Sigmoid colon (tissue), 4 donors: ENCODE results near the gene MRPL36.

Experiments used
- CTCF ChIP-seq, 4 experiments: fragments of 450-650 bp in 3 of 4; fragments of 200-600 bp in 1 of 4; IDR thresholded peaks; one replicate each; pipeline ENCODE4 v1.5.1; 2016 to 2019; ENCODE audit warnings: antibody characterized with exemption in 4 of 4, mild to moderate bottlenecking in 3 of 4, moderate library complexity in 2 of 4
- POLR2A ChIP-seq, 2 donors: fragments of 450-650 bp; IDR thresholded peaks; one replicate each; pipeline ENCODE4 v1.6.1; 2016; ENCODE audit warnings: antibody characterized with exemption in 2 of 2, mild to moderate bottlenecking in 2 of 2, moderate library complexity in 2 of 2
- POLR2AphosphoS5 ChIP-seq, 4 donors: sonication (generic); formaldehyde crosslinking; IDR thresholded peaks; one replicate each; pipeline ENCODE4 v1.6.1; 2017; ENCODE audit warnings: antibody characterized with exemption in 4 of 4

- TF ChIP-seq CTCF (IDR thresholded peaks at IDR 0.05), result no peak
- no peak for TF ChIP-seq POLR2A (IDR thresholded peaks at IDR 0.05)
- no peak for TF ChIP-seq POLR2AphosphoS5 (IDR thresholded peaks at IDR 0.05)
Observed at GRCh38 chr5:1810581-1811101, 11.0 kb upstream of the MRPL36 start.
